ENCODE results near the gene OCRL.

GRCh38 chrX:129593137-129593536 is 53.1 kb downstream of the OCRL start:
- TF ChIP-seq CEBPB (IDR thresholded peaks at IDR 0.05) (no peak), USF1 (IDR thresholded peaks at IDR 0.05) (no peak), EP300 (IDR thresholded peaks at IDR 0.05; ENCODE audit: borderline replicate concordance) (no peak)
